Measurements from ENCODE around the gene PHF19. TPM values are rescaled to one million over a fixed set of nuclear protein-coding genes. Genes with fewer than 3 reads are reported as not detected.

Gene PHF19
- total RNA-seq, 1 donor from 2014 or later = 19.0 TPM

- intact Hi-C loops (cut with DNase I) = no loop called here
- ATAC-seq (no peak), DNase-seq (no peak)
- Histone ChIP-seq H3K4me1 (peaks cover 14% of the 10 kb centered on the region), H3K4me3 (no peak overlapping the region), H3K36me3 (peaks cover 15% of the 10 kb centered on the region), H3K27me3 (no peaks in the 10 kb centered on the region), H3K9me3 (no peaks in the 10 kb centered on the region), H3K27ac (no peak overlapping the region)
- TF ChIP-seq CTCF (IDR thresholded peaks at IDR 0.05) = no peak
Measured at GRCh38 chr9:120865809-120866208, 11.2 kb downstream of the PHF19 start.

- ATAC-seq (no peak), DNase-seq (no peak)
- TF ChIP-seq CTCF (IDR thresholded peaks at IDR 0.05) = no peak
- H3K4me1 ChIP-seq = peaks cover 14% of the 10 kb centered on the region
- peaks cover 22% of the 10 kb centered on the region for H3K36me3 ChIP-seq
- no peak overlapping the region for H3K27ac ChIP-seq
- no peak overlapping the region for H3K4me3 ChIP-seq
- H3K27me3 ChIP-seq = no peaks in the 10 kb centered on the region
- intact Hi-C loops (cut with DNase I) = no loop called here
- H3K9me3 ChIP-seq = no peaks in the 10 kb centered on the region
Measured at GRCh38 chr9:120865176-120865575, 11.8 kb downstream of the PHF19 start.

GRCh38 chr9:120864719-120865118, 12.3 kb downstream of the PHF19 start:
- TF ChIP-seq CTCF (IDR thresholded peaks at IDR 0.05) = no peak
- Histone ChIP-seq H3K36me3 (peaks cover 26% of the 10 kb centered on the region), H3K4me1 (peaks cover 13% of the 10 kb centered on the region), H3K9me3 (no peaks in the 10 kb centered on the region), H3K4me3 (no peak overlapping the region), H3K27ac (no peak overlapping the region), H3K27me3 (no peaks in the 10 kb centered on the region)
- DNase-seq = no peak
- intact Hi-C loops (cut with DNase I) = no loop called here
- no peak for ATAC-seq

- DNase-seq (peak; percentile 18), ATAC-seq (no peak)
- H3K4me3 ChIP-seq = no peak overlapping the region
- no peaks in the 10 kb centered on the region for H3K9me3 ChIP-seq
- H3K4me1 ChIP-seq = peaks cover 8% of the 10 kb centered on the region
- no peak for TF ChIP-seq CTCF (IDR thresholded peaks at IDR 0.05)
- peaks cover 31% of the 10 kb centered on the region for H3K36me3 ChIP-seq
- intact Hi-C loops (cut with DNase I) = no loop called here
- H3K27ac ChIP-seq = no peak overlapping the region
- no peaks in the 10 kb centered on the region for H3K27me3 ChIP-seq
Measured at GRCh38 chr9:120863833-120864232, 13.2 kb downstream of the PHF19 start.

- Histone ChIP-seq H3K27me3 (no peaks in the 10 kb centered on the region), H3K36me3 (peaks cover 37% of the 10 kb centered on the region)
- peak; percentile 51 for DNase-seq
Measured at GRCh38 chr9:120862452-120862851, 14.5 kb downstream of the PHF19 start.

More at GRCh38 chr9:120862452-120862851, 14.5 kb downstream of the PHF19 start:
- intact Hi-C loops (cut with DNase I) = no loop called here
- no peak for ATAC-seq
- no peak for TF ChIP-seq CTCF (IDR thresholded peaks at IDR 0.05)
- Histone ChIP-seq H3K4me1 (no peaks in the 10 kb centered on the region), H3K4me3 (no peak overlapping the region), H3K27ac (no peak overlapping the region), H3K9me3 (no peaks in the 10 kb centered on the region)
